ENCODE data around the gene TMEM80. TPM values are rescaled to one million over a fixed set of nuclear protein-coding genes. Genes with fewer than 3 reads are reported as not detected.

Gene TMEM80
- total RNA-seq, 6 experiments from 2014 or later = 16.9 to 24.5 (median 19.3) TPM

- H3K4me3 Mint-ChIP-seq = no peak overlapping the region
- H3K36me3 Mint-ChIP-seq (ENCODE audit: low read depth) = peaks cover 5% of the 10 kb centered on the region
- no peak for TF ChIP-seq CTCF (IDR thresholded peaks at IDR 0.05)
These were observed 40.4 kb upstream of the TMEM80 start for GRCh38 chr11:655036-655726.

GRCh38 chr11:656426-656825, 39.2 kb upstream of the TMEM80 start:
- TF ChIP-seq CTCF (IDR thresholded peaks at IDR 0.05) = no peak
- Mint-ChIP-seq H3K27me3 (ENCODE audit: insufficient read depth) (peaks cover 4% of the 10 kb centered on the region; the same call in 1 of the 2 replicates), H3K9me3 (no peaks in the 10 kb centered on the region), H3K27ac (no peak overlapping the region), H3K36me3 (ENCODE audit: low read depth) (peaks cover 2% of the 10 kb centered on the region), H3K4me1 (ENCODE audit: low read depth) (no peaks in the 10 kb centered on the region), H3K4me3 (no peak overlapping the region)
- DNase-seq = no peak

More at GRCh38 chr11:655036-655726, 40.4 kb upstream of the TMEM80 start:
- no peaks in the 10 kb centered on the region for H3K4me1 Mint-ChIP-seq (ENCODE audit: low read depth)
- DNase-seq = no peak
- H3K9me3 Mint-ChIP-seq = no peaks in the 10 kb centered on the region
- H3K27me3 Mint-ChIP-seq (ENCODE audit: insufficient read depth) = peaks cover 4% of the 10 kb centered on the region
- H3K27ac Mint-ChIP-seq = no peak overlapping the region

GRCh38 chr11:656866-657265, 38.8 kb upstream of the TMEM80 start:
- Mint-ChIP-seq H3K9me3 (no peaks in the 10 kb centered on the region), H3K4me1 (ENCODE audit: low read depth) (no peaks in the 10 kb centered on the region), H3K36me3 (ENCODE audit: low read depth) (no peaks in the 10 kb centered on the region), H3K27me3 (ENCODE audit: insufficient read depth) (peaks cover 4% of the 10 kb centered on the region; the same call in 1 of the 2 replicates), H3K4me3 (no peak overlapping the region), H3K27ac (no peak overlapping the region)
- no peak for DNase-seq
- no peak for TF ChIP-seq CTCF (IDR thresholded peaks at IDR 0.05)

- no peak overlapping the region for H3K4me3 Mint-ChIP-seq
- no peak for TF ChIP-seq CTCF (IDR thresholded peaks at IDR 0.05)
- H3K36me3 Mint-ChIP-seq (ENCODE audit: low read depth) = no peaks in the 10 kb centered on the region
- DNase-seq = no peak
- no peak overlapping the region for H3K27ac Mint-ChIP-seq
- H3K27me3 Mint-ChIP-seq (ENCODE audit: insufficient read depth) = peaks cover 4% of the 10 kb centered on the region; the same call in 1 of the 2 replicates
- no peaks in the 10 kb centered on the region for H3K9me3 Mint-ChIP-seq
- no peaks in the 10 kb centered on the region for H3K4me1 Mint-ChIP-seq (ENCODE audit: low read depth)
These were observed 37.9 kb upstream of the TMEM80 start for GRCh38 chr11:657691-658126.

- no peaks in the 10 kb centered on the region for H3K4me1 Mint-ChIP-seq (ENCODE audit: low read depth)
- peaks cover 4% of the 10 kb centered on the region; the same call in 1 of the 2 replicates for H3K27me3 Mint-ChIP-seq (ENCODE audit: insufficient read depth)
- no peak for TF ChIP-seq CTCF (IDR thresholded peaks at IDR 0.05)
- DNase-seq = no peak
- no peaks in the 10 kb centered on the region for H3K9me3 Mint-ChIP-seq
- H3K4me3 Mint-ChIP-seq = no peak overlapping the region
- H3K27ac Mint-ChIP-seq = no peak overlapping the region
- H3K36me3 Mint-ChIP-seq (ENCODE audit: low read depth) = no peaks in the 10 kb centered on the region
These were observed 36.0 kb upstream of the TMEM80 start for GRCh38 chr11:659532-660085.
